ENCODE results near the gene C12orf60. TPM values are rescaled to one million over a fixed set of nuclear protein-coding genes. Genes with fewer than 3 reads are reported as not detected.

C12orf60 gene
- total and polyA plus RNA-seq, 2 of the 8 experiments (the other 6 are each of a cell fraction or from before 2014, with no cell fraction given) = 1.2 to 1.5 TPM

DNA sequence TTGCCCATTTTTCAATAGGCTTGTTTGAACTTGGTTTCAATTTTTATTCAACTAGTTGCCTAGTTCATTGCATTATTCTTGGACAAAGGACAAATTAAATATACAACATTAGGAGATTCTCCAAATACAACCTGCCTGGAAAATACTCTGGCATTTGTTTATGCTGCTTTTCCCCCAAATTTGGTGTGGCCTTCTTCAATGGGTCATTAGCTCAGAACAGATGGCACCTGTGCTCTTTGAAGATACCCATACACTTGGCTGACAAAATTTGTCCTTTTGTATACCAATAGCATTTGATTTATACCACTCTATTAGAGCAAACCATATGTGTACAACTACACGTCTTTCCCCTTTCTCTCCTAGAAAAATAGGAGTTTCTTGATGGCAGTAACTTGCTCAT is 35.9 kb upstream of the C12orf60 start (continued):
- TF ChIP-seq RAD21 (IDR thresholded peaks at IDR 0.05 in 1 of 2, conservative IDR thresholded peaks at IDR 0.05 in 1 of 2; ENCODE audit: low read depth in 2 of 2, low read length in 2 of 2) = no peak

Data from H1 (cell line).